ENCODE measurements around the gene PNPLA3.

The PNPLA3 gene

GRCh38 chr22:43892183-43892894 lies 31.3 kb upstream of the PNPLA3 start:
- Histone ChIP-seq H3K4me3 (replicated peaks; ENCODE audit: insufficient read depth, low read length) (no peak overlapping the region), H3K27me3 (ENCODE audit: insufficient read depth, poor library complexity, severe bottlenecking) (peaks cover 35% of the 10 kb centered on the region), H3K27ac (replicated peaks) (no peak overlapping the region)
- no peak for TF ChIP-seq POLR2AphosphoS5 (IDR thresholded peaks at IDR 0.05; ENCODE audit: low read depth)
- TF ChIP-seq GABPA (IDR thresholded peaks at IDR 0.05; ENCODE audit: low read depth) = no peak
- no peak for TF ChIP-seq CTCF (IDR thresholded peaks at IDR 0.05; ENCODE audit: insufficient read depth, low read length)
- no peak for TF ChIP-seq REST (IDR thresholded peaks at IDR 0.05; ENCODE audit: insufficient replicate concordance, low read depth)
- TF ChIP-seq SPI1 (IDR thresholded peaks at IDR 0.05; ENCODE audit: borderline replicate concordance, low read depth) = no peak
- DNase-seq (ENCODE audit: low read depth in 1 of 2, low spot score in 1 of 2) = no peak

- no peak for DNase-seq (ENCODE audit: low read depth in 1 of 2, low spot score in 1 of 2)
- Histone ChIP-seq H3K4me3 (replicated peaks; ENCODE audit: insufficient read depth, low read length) (no peak overlapping the region), H3K27ac (replicated peaks) (no peak overlapping the region), H3K27me3 (ENCODE audit: insufficient read depth, poor library complexity, severe bottlenecking) (peaks cover 39% of the 10 kb centered on the region)
- no peak for TF ChIP-seq CTCF (IDR thresholded peaks at IDR 0.05; ENCODE audit: insufficient read depth, low read length)
- no peak for TF ChIP-seq REST (IDR thresholded peaks at IDR 0.05; ENCODE audit: insufficient replicate concordance, low read depth)
- TF ChIP-seq POLR2AphosphoS5 (IDR thresholded peaks at IDR 0.05; ENCODE audit: low read depth) = no peak
- TF ChIP-seq SPI1 (IDR thresholded peaks at IDR 0.05; ENCODE audit: borderline replicate concordance, low read depth) = no peak
- TF ChIP-seq GABPA (IDR thresholded peaks at IDR 0.05; ENCODE audit: low read depth) = no peak
These were observed 30.3 kb upstream of the PNPLA3 start for GRCh38 chr22:43893266-43893665.

GRCh38 chr22:43894122-43894521 lies 29.5 kb upstream of the PNPLA3 start:
- H3K27me3 ChIP-seq (ENCODE audit: insufficient read depth, poor library complexity, severe bottlenecking) = peaks cover 40% of the 10 kb centered on the region
- H3K27ac ChIP-seq (replicated peaks) = no peak overlapping the region
- H3K4me3 ChIP-seq (replicated peaks; ENCODE audit: insufficient read depth, low read length) = no peak overlapping the region
- no peak for TF ChIP-seq POLR2AphosphoS5 (IDR thresholded peaks at IDR 0.05; ENCODE audit: low read depth)
- no peak for TF ChIP-seq SPI1 (IDR thresholded peaks at IDR 0.05; ENCODE audit: borderline replicate concordance, low read depth)
- no peak for TF ChIP-seq REST (IDR thresholded peaks at IDR 0.05; ENCODE audit: insufficient replicate concordance, low read depth)
- no peak for TF ChIP-seq CTCF (IDR thresholded peaks at IDR 0.05; ENCODE audit: insufficient read depth, low read length)
- TF ChIP-seq GABPA (IDR thresholded peaks at IDR 0.05; ENCODE audit: low read depth) = no peak
- DNase-seq (ENCODE audit: low read depth in 1 of 2, low spot score in 1 of 2) = no peak
